Nephron (organoid): ENCODE results near the gene NRG2.

Experiments used
- H3K27ac Mint-ChIP-seq, 3 experiments: 2 replicates each; pipeline ENCODE4 v1.8.0; 2020; ENCODE audit warnings: mixed read lengths in 3 of 3, mild to moderate bottlenecking in 2 of 3, moderate library complexity in 1 of 3
- H3K27me3 Mint-ChIP-seq: 2 replicates; pipeline ENCODE4 v1.8.0; 2021; ENCODE audit warnings: low read depth, mild to moderate bottlenecking, moderate library complexity, mixed read lengths
- H3K36me3 Mint-ChIP-seq: 2 replicates; pipeline ENCODE4 v1.8.0; 2020; ENCODE audit warnings: low read depth, mixed read lengths
- H3K4me1 Mint-ChIP-seq: 2 replicates; pipeline ENCODE4 v1.8.0; 2020; ENCODE audit warnings: mixed read lengths
- H3K4me3 Mint-ChIP-seq, 3 experiments: 2 replicates each; pipeline ENCODE4 v1.8.0; 2020; ENCODE audit warnings: mild to moderate bottlenecking in 3 of 3, mixed read lengths in 3 of 3, moderate library complexity in 2 of 3
- H3K9me3 Mint-ChIP-seq: 2 replicates; pipeline ENCODE4 v1.8.0; 2020; ENCODE audit warnings: mixed read lengths
- CTCF ChIP-seq, 3 experiments: fragments of 200-600 bp; sonication (generic); IDR thresholded peaks; one replicate each; pipeline ENCODE4 v1.5.0; 2021; ENCODE audit warnings: antibody characterized with exemption in 3 of 3; ENCODE audit not compliant: unreplicated experiment in 3 of 3

NRG2 gene

GRCh38 chr5:139807647-139808030 is 235.5 kb downstream of the NRG2 start:
- Mint-ChIP-seq H3K27me3 (peaks cover 43% of the 10 kb centered on the region), H3K27ac (no peak overlapping the region), H3K36me3 (no peaks in the 10 kb centered on the region), H3K9me3 (no peaks in the 10 kb centered on the region), H3K4me3 (no peak overlapping the region), H3K4me1 (no peaks in the 10 kb centered on the region)
- TF ChIP-seq CTCF (IDR thresholded peaks at IDR 0.05; ENCODE audit: unreplicated experiment in 3 of 3), result no peak

- no peaks in the 10 kb centered on the region for H3K36me3 Mint-ChIP-seq
- no peak for TF ChIP-seq CTCF (IDR thresholded peaks at IDR 0.05; ENCODE audit: unreplicated experiment in 3 of 3)
- H3K27me3 Mint-ChIP-seq, result peaks cover 47% of the 10 kb centered on the region
- no peaks in the 10 kb centered on the region for H3K9me3 Mint-ChIP-seq
- no peaks in the 10 kb centered on the region for H3K4me1 Mint-ChIP-seq
- H3K4me3 Mint-ChIP-seq, result no peak overlapping the region
- no peak overlapping the region for H3K27ac Mint-ChIP-seq
Measured at GRCh38 chr5:139806726-139807646, 236.1 kb downstream of the NRG2 start.

GRCh38 chr5:139806111-139806510 is 237.0 kb downstream of the NRG2 start:
- H3K4me3 Mint-ChIP-seq, result no peak overlapping the region
- no peak for TF ChIP-seq CTCF (IDR thresholded peaks at IDR 0.05; ENCODE audit: unreplicated experiment in 3 of 3)
- H3K27ac Mint-ChIP-seq, result no peak overlapping the region
- no peaks in the 10 kb centered on the region for H3K9me3 Mint-ChIP-seq
- no peaks in the 10 kb centered on the region for H3K4me1 Mint-ChIP-seq
- H3K27me3 Mint-ChIP-seq, result peaks cover 55% of the 10 kb centered on the region
- no peaks in the 10 kb centered on the region for H3K36me3 Mint-ChIP-seq

DNA sequence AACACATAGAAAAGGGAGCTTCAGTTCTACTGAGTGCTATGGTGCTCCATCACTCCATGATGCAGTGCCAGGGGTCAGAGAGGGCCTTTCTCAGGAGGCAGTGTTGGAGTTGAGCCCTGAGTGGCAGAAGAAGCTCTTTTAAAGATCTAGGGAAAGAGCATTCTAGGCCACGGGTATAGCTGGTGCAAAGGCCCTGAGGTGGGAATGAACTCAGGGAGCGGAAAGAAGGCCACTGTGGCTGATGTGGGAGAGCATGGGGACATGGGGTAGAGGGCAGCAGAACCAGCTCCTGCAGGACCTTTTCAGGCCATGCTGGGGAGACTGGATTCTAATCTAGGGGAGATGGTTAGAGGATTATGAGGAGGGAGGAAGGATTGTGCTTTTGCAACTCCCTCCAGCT is 237.6 kb downstream of the NRG2 start:
- TF ChIP-seq CTCF (IDR thresholded peaks at IDR 0.05; ENCODE audit: unreplicated experiment in 3 of 3), result no peak
- Mint-ChIP-seq H3K9me3 (no peaks in the 10 kb centered on the region), H3K4me1 (no peaks in the 10 kb centered on the region), H3K27me3 (peaks cover 60% of the 10 kb centered on the region), H3K36me3 (no peaks in the 10 kb centered on the region), H3K27ac (no peak overlapping the region), H3K4me3 (no peak overlapping the region)

DNA sequence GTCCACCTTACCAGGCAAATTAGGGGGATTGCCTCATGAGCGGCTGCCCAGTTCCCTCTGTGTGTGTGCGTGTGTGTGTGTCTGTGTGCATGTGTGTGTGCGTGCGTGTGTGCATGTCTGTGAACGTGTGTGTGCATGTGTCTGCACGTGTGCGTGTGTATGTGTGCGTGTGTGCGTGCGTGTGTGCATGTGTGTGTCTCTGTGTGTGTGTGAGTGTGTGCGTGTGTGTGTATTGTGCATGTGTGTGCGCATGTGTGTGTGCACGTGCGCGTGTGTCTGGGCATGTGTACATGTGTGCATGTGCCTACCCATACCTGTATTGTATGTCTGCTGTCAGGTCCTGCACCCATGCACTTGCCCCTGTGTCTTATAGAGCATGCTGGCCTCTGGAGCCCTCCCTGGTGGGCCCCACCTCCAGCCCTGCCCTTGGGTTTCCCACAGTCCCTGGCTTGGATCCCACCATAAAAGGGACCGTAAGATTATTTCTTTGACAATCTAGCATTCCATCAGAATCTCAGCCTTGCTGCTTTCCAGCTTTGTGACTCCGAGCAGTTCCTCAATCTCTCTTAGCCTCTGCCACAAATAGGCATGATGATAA is 238.2 kb downstream of the NRG2 start:
- no peaks in the 10 kb centered on the region for H3K9me3 Mint-ChIP-seq
- H3K27me3 Mint-ChIP-seq, result peaks cover 67% of the 10 kb centered on the region

More for the DNA sequence above, 238.2 kb downstream of the NRG2 start:
- Mint-ChIP-seq H3K36me3 (no peaks in the 10 kb centered on the region), H3K27ac (no peak overlapping the region), H3K4me3 (no peak overlapping the region), H3K4me1 (no peaks in the 10 kb centered on the region)
- no peak for TF ChIP-seq CTCF (IDR thresholded peaks at IDR 0.05; ENCODE audit: unreplicated experiment in 3 of 3)
